ENCODE results near the gene CMTM7.
"Not testable (repeated sequence)": the region's sequence is repeated elsewhere in the genome, so short reads cannot be mapped to it uniquely, and the experiment has no call there.

CMTM7 gene

GRCh38 chr3:32435911-32436815 is 44.5 kb downstream of the CMTM7 start:
- in situ Hi-C loops (cut with MboI; ENCODE audit: low sequenced_read_pairs), result no loop called here

- in situ Hi-C loops (cut with MboI; ENCODE audit: low sequenced_read_pairs), result no loop called here
These were observed 45.1 kb downstream of the CMTM7 start for GRCh38 chr3:32436816-32437189.

- in situ Hi-C loops (cut with MboI; ENCODE audit: low sequenced_read_pairs), result no loop called here
These were observed 46.2 kb downstream of the CMTM7 start for GRCh38 chr3:32437896-32438295.

- in situ Hi-C loops (cut with MboI; ENCODE audit: low sequenced_read_pairs), result no loop called here
These were observed 47.1 kb downstream of the CMTM7 start for GRCh38 chr3:32438596-32439344.

- in situ Hi-C loops (cut with MboI; ENCODE audit: low sequenced_read_pairs), result not testable (repeated sequence)
These were observed 47.8 kb downstream of the CMTM7 start for GRCh38 chr3:32439421-32439820.

GRCh38 chr3:32440611-32441350 is 49.1 kb downstream of the CMTM7 start:
- in situ Hi-C loops (cut with MboI; ENCODE audit: low sequenced_read_pairs), result no loop called here

GRCh38 chr3:32442766-32443165 is 51.1 kb downstream of the CMTM7 start:
- in situ Hi-C loops (cut with MboI; ENCODE audit: low sequenced_read_pairs), result no loop called here

GRCh38 chr3:32443478-32443877 is 51.8 kb downstream of the CMTM7 start:
- in situ Hi-C loops (cut with MboI; ENCODE audit: low sequenced_read_pairs), result no loop called here

- in situ Hi-C loops (cut with MboI; ENCODE audit: low sequenced_read_pairs), result no loop called here
These were observed 56.3 kb downstream of the CMTM7 start for GRCh38 chr3:32447865-32448400.

- in situ Hi-C loops (cut with MboI; ENCODE audit: low sequenced_read_pairs), result no loop called here
These were observed 57.2 kb downstream of the CMTM7 start for GRCh38 chr3:32448686-32449474.

- in situ Hi-C loops (cut with MboI; ENCODE audit: low sequenced_read_pairs), result no loop called here
These were observed 58.0 kb downstream of the CMTM7 start for GRCh38 chr3:32449691-32450090.

GRCh38 chr3:32450426-32450825 is 58.8 kb downstream of the CMTM7 start:
- in situ Hi-C loops (cut with MboI; ENCODE audit: low sequenced_read_pairs), result no loop called here

GRCh38 chr3:32450992-32451659 is 59.5 kb downstream of the CMTM7 start:
- in situ Hi-C loops (cut with MboI; ENCODE audit: low sequenced_read_pairs), result no loop called here

- in situ Hi-C loops (cut with MboI; ENCODE audit: low sequenced_read_pairs), result no loop called here
These were observed 60.4 kb downstream of the CMTM7 start for GRCh38 chr3:32452009-32452408.

- in situ Hi-C loops (cut with MboI; ENCODE audit: low sequenced_read_pairs), result no loop called here
These were observed 61.7 kb downstream of the CMTM7 start for GRCh38 chr3:32453346-32453745.

GRCh38 chr3:32454111-32454510 is 62.5 kb downstream of the CMTM7 start:
- in situ Hi-C loops (cut with MboI; ENCODE audit: low sequenced_read_pairs), result no loop called here

- in situ Hi-C loops (cut with MboI; ENCODE audit: low sequenced_read_pairs), result no loop called here
These were observed 63.3 kb downstream of the CMTM7 start for GRCh38 chr3:32454731-32455608.

GRCh38 chr3:32455609-32456428 is 64.2 kb downstream of the CMTM7 start:
- in situ Hi-C loops (cut with MboI; ENCODE audit: low sequenced_read_pairs), result no loop called here
